HG02938 (cell line): ENCODE measurements around the gene SMYD3.
"Not testable (repeated sequence)": the region's sequence is repeated elsewhere in the genome, so short reads cannot be mapped to it uniquely, and the experiment has no call there.

Experiments
- ATAC-seq: cut with Tn5 transposase; IDR thresholded peaks from one replicate; pipeline ENCODE4 v1.9.1; 2021; ENCODE audit warnings: mild to moderate bottlenecking, moderate library complexity; ENCODE audit not compliant: unreplicated experiment

SMYD3 gene

DNA sequence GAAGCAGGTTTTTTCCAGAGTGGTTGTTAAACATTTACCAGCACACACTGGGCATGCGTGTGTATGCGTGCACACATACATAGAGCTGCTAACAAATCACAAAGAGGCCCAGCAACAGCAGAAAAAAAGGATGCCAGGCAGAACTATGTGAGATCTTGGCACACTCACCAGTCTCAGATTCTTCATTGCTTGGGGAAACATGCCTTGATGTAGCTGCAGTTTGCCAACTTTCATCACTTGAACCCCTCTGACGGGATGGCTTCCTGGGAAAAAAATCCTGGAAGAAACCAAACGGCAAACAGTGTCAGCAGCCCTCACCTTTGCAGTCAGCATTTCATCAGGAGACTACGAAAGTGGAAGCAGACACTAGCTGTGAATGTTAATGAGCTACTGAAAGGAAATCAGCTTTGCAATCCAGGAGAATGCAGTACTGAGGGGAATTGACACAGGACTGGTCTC is 743.2 kb downstream of the SMYD3 start:
- ATAC-seq: no peak

DNA sequence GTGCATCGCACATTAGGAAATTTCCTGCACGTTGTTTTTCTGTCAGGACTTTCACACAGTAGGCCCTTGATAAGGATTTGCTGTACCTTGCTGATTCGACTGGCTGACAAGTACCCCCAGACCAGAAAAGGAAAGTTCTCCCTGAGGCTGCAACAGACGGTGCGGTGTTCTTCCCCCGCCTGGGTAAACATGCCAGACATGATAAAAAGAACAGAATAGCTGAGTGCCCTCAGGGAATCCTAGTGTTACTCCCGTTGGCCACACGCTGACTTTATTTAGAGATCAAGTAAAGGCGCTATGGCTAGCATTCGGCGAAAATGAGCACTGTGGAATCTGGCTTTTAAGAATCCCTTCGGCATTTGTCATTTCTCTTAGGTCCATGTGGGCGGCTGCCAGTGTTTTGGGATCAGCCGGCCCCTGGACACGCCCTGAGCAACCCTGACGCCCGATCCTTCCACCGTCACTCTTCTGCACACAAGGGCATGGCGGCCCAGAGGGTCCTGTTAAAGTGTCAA is 744.6 kb downstream of the SMYD3 start:
- no peak for ATAC-seq

DNA sequence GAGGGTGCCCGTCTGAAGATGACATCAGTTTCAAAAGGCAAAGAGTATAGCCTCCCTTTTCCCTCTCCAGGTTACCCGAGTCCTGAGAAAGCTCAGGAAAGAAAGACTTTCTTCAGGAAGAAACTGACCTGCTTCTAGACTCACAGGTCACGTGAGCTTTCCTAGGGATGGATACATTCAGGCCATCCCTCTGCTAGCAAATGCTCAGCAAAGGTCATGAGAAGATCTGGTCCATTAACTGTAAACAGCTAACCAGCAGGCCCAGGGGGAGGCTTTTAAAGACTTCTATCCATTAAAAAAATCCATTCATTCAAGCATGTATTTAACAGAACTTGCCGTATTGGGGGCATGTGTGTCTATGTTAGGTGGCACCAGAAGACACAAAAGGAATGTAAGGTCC is 746.8 kb downstream of the SMYD3 start:
- ATAC-seq: no peak

- ATAC-seq: no peak
These were observed 752.6 kb downstream of the SMYD3 start for GRCh38 chr1:245754463-245754961.

DNA sequence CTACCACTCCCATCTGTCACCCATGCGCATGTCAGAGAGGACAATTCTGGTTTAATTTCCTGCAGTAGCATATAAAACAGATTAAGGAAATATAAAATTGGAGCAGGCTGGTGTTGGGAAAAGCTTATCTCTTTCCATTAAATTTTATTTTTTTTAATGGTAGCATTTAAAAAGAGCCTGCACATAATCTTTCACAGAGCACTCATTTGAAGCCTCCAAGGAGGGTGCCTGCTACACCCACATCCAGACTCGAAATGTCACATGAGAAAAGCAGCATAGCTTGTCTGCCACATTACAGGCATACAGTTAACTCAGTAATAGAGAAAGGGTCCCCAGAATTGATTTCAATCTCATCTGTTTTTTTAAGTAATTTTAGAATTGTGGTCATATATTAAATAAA is 753.3 kb downstream of the SMYD3 start:
- no peak for ATAC-seq

GRCh38 chr1:245752561-245752960 is 754.5 kb downstream of the SMYD3 start:
- no peak for ATAC-seq

- ATAC-seq: no peak
These were observed 755.2 kb downstream of the SMYD3 start for GRCh38 chr1:245751726-245752470.

DNA sequence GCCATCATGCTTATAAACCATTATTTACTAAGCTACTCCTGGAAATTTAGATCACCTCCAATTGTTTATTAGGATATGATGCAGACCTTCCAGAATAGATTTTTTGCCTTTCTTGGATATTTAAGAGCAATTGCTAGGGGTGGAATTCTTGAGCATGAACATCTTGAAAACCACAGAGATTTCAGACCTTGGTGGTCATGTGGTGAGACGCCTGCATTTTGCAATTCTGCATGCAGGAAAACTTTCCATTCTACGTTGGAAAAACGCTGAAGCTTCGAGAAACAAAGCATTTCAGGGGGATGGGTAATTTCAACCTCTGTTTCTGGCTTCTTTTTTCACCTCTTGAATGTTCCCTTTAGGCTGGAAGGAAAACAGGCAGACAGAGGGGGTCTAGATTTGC is 756.0 kb downstream of the SMYD3 start:
- no peak for ATAC-seq

DNA sequence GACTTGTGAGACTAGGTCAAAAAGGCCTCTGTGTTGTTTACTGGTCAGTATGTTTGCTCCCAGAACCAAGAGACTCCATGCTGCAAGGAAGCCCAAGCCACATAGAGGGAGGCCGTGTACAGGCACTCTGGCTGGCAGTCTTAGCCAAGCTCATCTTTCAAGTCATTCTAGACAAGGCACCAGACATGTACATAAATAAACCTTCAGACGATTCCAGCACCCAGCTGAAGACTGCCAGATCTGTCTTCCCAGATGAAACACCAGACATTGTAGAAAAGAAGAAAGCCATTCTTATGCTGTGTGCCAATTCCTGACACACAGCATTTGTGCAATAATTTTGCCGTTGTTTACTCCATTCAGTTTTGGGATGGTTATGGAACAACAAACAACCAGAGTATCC is 756.8 kb downstream of the SMYD3 start:
- ATAC-seq: no peak

DNA sequence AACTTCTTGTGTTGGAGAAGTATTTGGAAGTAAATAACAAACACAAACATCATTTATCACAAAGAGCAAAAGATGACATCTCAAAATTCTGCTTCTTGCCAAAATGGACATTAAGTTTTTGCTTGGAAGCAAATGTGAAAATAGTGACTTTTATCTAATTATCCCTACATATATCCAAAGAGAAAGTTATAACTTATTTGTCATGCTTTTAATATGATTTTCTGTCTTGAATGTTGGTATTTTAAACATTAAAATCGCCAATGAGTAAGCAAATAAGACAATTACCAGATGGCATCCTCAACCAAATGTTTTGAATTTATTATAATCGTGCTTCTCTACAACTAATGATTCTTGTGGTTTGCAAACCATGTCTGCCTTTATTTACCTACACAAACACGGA is 758.0 kb downstream of the SMYD3 start:
- ATAC-seq: no peak

- ATAC-seq: no peak
These were observed 758.4 kb downstream of the SMYD3 start for GRCh38 chr1:245748646-245749045.

GRCh38 chr1:245748240-245748639 is 758.8 kb downstream of the SMYD3 start:
- ATAC-seq: no peak

- ATAC-seq: no peak
These were observed 764.2 kb downstream of the SMYD3 start for GRCh38 chr1:245742896-245743295.

DNA sequence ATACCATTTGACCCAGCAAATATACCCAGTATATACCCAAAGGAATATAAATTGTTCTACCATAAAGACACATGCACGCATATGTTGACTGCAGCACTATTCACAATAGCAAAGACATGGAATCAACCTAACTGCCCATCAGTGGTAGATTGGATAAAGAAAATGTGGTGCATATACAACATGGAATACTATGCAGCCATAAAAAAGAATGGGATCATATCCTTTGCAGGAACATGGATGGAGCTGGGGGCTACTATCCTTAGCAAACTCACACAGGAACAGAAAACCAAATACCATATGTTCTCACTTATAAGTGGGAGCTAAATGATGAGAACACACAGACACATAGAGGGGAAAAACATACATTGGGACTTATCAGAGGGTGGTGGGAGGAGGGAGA is 766.7 kb downstream of the SMYD3 start:
- ATAC-seq: not testable (repeated sequence)

GRCh38 chr1:245730801-245731200 is 776.3 kb downstream of the SMYD3 start:
- no peak for ATAC-seq

- ATAC-seq: not testable (repeated sequence)
These were observed 779.0 kb downstream of the SMYD3 start for GRCh38 chr1:245728035-245728434.

- ATAC-seq: no peak
These were observed 785.6 kb downstream of the SMYD3 start for GRCh38 chr1:245721488-245721887.

DNA sequence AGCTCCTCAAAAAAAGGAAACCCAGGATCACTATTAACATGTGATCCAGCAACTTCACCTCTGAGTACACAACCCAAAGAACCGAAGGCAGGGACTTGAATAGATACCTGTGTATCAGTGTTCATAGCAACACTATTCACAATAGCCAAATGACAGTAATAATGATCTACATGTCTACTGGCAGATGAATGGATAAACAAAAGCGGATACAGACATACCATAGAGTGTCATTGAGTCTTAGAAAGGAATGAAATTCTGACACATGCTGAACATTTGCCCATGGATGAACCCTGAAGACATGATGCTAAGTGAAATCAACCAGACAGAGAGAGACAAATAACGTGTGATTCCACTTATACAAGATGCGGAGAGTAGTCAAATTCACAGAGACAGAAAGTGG is 788.1 kb downstream of the SMYD3 start:
- ATAC-seq: no peak

DNA sequence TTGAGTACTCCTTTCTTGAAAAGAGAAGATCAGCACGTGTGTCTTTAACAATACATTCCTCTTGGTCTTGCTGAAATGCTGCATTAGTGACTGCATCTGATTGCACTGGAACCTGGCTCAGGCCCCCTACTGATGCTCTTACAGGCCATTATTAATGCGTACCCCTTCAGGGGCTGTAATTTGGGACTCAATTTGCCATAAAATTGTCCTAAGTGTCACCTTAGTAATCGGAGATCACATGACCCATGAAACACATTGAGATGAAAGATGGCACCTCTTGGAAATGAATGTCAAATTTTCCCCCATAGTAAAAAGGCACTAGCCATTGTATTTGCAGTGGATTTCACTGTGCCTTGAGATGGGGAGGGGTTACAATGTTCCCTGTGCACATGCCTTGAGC is 789.0 kb downstream of the SMYD3 start:
- ATAC-seq: no peak

- ATAC-seq: no peak
These were observed 789.5 kb downstream of the SMYD3 start for GRCh38 chr1:245717611-245718010.

GRCh38 chr1:245716561-245716960 is 790.5 kb downstream of the SMYD3 start:
- ATAC-seq: no peak

DNA sequence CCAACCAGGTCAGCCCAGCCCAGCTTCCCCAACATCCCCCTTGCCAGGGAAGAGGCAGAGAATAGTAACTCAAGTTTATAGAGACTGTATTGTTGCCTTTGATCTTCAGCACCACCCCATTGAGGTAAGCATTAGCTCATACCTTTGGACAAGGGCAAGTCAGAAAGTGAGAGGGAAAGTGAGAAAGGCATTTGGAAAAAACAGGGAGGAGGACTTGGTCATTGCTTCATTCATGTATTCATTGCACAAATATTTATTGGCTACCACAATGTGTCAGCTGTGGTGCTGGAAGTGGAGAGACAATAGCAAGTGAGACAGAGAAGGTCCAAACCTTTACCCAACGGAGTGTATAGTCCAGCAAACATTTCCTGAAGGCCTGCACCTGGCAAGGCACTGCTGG is 791.1 kb downstream of the SMYD3 start:
- no peak for ATAC-seq

GRCh38 chr1:245715291-245715701 is 791.8 kb downstream of the SMYD3 start:
- ATAC-seq: no peak
